Parathyroid adenoma (tissue), 2 donors: ENCODE measurements around the gene C12orf76.

ENCODE experiments used
- H2AFZ ChIP-seq: fragments of 300-600 bp; sonication (generic); one replicate; pipeline ENCODE4 v1.7.0; 2017; ENCODE audit warnings: antibody characterized with exemption, mild to moderate bottlenecking
- H3K27ac ChIP-seq: fragments of 300-600 bp; sonication (generic); one replicate; pipeline ENCODE4 v1.7.0; 2017
- H3K27me3 ChIP-seq: fragments of 300-600 bp; sonication (generic); one replicate; pipeline ENCODE4 v1.7.0; 2017; ENCODE audit warnings: low read length; ENCODE audit not compliant: control insufficient read depth, insufficient read depth
- H3K36me3 ChIP-seq: fragments of 300-600 bp; sonication (generic); one replicate; pipeline ENCODE4 v1.7.0; 2017; ENCODE audit warnings: low read length; ENCODE audit not compliant: control insufficient read depth, insufficient read depth
- H3K4me1 ChIP-seq: fragments of 300-600 bp; sonication (generic); one replicate; pipeline ENCODE4 v1.7.0; 2017; ENCODE audit warnings: control low read depth
- H3K4me2 ChIP-seq: fragments of 300-600 bp; sonication (generic); one replicate; pipeline ENCODE4 v1.7.0; 2017; ENCODE audit warnings: low read length
- H3K4me3 ChIP-seq: fragments of 300-600 bp; sonication (generic); one replicate; pipeline ENCODE4 v1.7.0; 2017; ENCODE audit warnings: low read depth, low read length
- H3K79me2 ChIP-seq: fragments of 300-600 bp; sonication (generic); one replicate; pipeline ENCODE4 v1.7.0; 2017; ENCODE audit warnings: control low read depth
- H3K9ac ChIP-seq: fragments of 300-600 bp; sonication (generic); one replicate; pipeline ENCODE4 v1.7.0; 2017; ENCODE audit warnings: mild to moderate bottlenecking
- H3K9me3 ChIP-seq: fragments of 300-600 bp; sonication (generic); one replicate; pipeline ENCODE4 v1.7.0; 2017; ENCODE audit warnings: low read length; ENCODE audit not compliant: control insufficient read depth
- CTCF ChIP-seq: fragments of 300-600 bp; sonication (generic); IDR thresholded peaks from one replicate; pipeline ENCODE4 v1.7.0; 2017; ENCODE audit warnings: antibody characterized with exemption, mild to moderate bottlenecking
- donor health status: primary hyperparathyroidism.

The C12orf76 gene

GRCh38 chr12:110033888-110034287 is 14.4 kb downstream of the C12orf76 start:
- H3K79me2 ChIP-seq, result peaks cover 2% of the 10 kb centered on the region
- no peaks in the 10 kb centered on the region for H3K4me1 ChIP-seq
- H3K9me3 ChIP-seq, result no peaks in the 10 kb centered on the region
- no peaks in the 10 kb centered on the region for H3K36me3 ChIP-seq
- H3K4me3 ChIP-seq, result no peak overlapping the region
- no peak overlapping the region for H3K27ac ChIP-seq
- no peak overlapping the region for H2AFZ ChIP-seq
- H3K9ac ChIP-seq, result no peak overlapping the region
- H3K27me3 ChIP-seq, result no peaks in the 10 kb centered on the region
- H3K4me2 ChIP-seq, result no peak overlapping the region
- no peak for TF ChIP-seq CTCF

GRCh38 chr12:110029290-110029815 is 19.0 kb downstream of the C12orf76 start:
- Histone ChIP-seq H3K9me3 (no peaks in the 10 kb centered on the region), H3K9ac (no peak overlapping the region), H3K4me2 (no peak overlapping the region), H3K27me3 (no peaks in the 10 kb centered on the region), H3K4me1 (no peaks in the 10 kb centered on the region), H3K36me3 (no peaks in the 10 kb centered on the region), H3K4me3 (no peak overlapping the region), H3K27ac (no peak overlapping the region), H2AFZ (no peak overlapping the region), H3K79me2 (no peaks in the 10 kb centered on the region)
- no peak for TF ChIP-seq CTCF

GRCh38 chr12:110028323-110028722 is 20.0 kb downstream of the C12orf76 start:
- no peaks in the 10 kb centered on the region for H3K4me1 ChIP-seq
- H3K9ac ChIP-seq, result no peak overlapping the region
- no peaks in the 10 kb centered on the region for H3K36me3 ChIP-seq
- no peak overlapping the region for H3K4me3 ChIP-seq
- H3K79me2 ChIP-seq, result no peaks in the 10 kb centered on the region
- no peaks in the 10 kb centered on the region for H3K9me3 ChIP-seq
- TF ChIP-seq CTCF, result no peak
- H2AFZ ChIP-seq, result no peak overlapping the region
- H3K4me2 ChIP-seq, result no peak overlapping the region
- no peaks in the 10 kb centered on the region for H3K27me3 ChIP-seq
- H3K27ac ChIP-seq, result no peak overlapping the region

- no peaks in the 10 kb centered on the region for H3K4me1 ChIP-seq
- no peak overlapping the region for H3K4me2 ChIP-seq
- no peaks in the 10 kb centered on the region for H3K79me2 ChIP-seq
- no peak overlapping the region for H3K27ac ChIP-seq
- no peak overlapping the region for H3K4me3 ChIP-seq
- no peaks in the 10 kb centered on the region for H3K36me3 ChIP-seq
- no peak overlapping the region for H2AFZ ChIP-seq
- no peak overlapping the region for H3K9ac ChIP-seq
- no peaks in the 10 kb centered on the region for H3K9me3 ChIP-seq
- no peak for TF ChIP-seq CTCF
- H3K27me3 ChIP-seq, result no peaks in the 10 kb centered on the region
Measured at GRCh38 chr12:110024051-110024450, 24.3 kb downstream of the C12orf76 start.
